GM15510 (cell line): ENCODE measurements around the gene ANO7.

Experiments used
- POLR2A ChIP-seq: IDR thresholded peaks from 3 replicates; pipeline ENCODE4 v1.6.1; 2011; ENCODE audit warnings: borderline replicate concordance; ENCODE audit not compliant: insufficient read length; ENCODE audit errors: extremely low read depth

The ANO7 gene

DNA sequence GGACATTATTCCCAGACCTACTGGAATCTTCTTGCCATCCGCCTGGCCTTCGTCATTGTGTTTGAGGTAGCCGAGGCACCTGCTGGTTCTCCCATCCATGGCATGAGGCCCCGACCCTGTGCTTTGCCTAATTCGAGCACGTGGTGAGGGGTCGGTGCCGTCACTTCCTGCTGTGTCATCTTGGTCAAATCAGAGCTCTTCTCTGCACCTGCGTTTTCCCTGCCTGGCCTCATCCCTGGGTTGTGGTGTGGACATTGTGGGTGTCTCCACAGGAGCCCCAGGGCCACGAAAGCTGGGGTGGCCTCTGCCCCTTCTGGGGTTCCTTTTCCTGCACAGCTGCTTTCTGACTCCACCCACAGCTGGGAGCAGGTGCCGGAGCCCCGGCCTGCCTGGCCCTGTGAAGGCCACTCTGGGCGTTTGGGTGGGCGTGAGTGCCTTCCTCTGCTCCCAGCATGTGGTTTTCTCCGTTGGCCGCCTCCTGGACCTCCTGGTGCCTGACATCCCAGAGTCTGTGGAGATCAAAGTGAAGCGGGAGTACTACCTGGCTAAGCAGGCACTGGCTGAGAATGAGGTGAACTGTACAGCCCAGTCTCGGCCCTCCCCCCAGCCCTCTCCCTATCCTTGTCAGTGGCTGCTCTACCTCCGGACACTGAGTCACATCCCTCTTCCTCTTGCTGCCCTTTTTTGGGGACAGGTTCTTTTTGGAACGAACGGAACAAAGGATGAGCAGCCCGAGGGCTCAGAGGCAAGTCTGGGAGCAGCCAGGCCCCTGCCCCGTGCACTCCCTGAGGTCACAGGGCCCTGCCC is 34.9 kb downstream of the ANO7 start:
- TF ChIP-seq POLR2A = no peak

DNA sequence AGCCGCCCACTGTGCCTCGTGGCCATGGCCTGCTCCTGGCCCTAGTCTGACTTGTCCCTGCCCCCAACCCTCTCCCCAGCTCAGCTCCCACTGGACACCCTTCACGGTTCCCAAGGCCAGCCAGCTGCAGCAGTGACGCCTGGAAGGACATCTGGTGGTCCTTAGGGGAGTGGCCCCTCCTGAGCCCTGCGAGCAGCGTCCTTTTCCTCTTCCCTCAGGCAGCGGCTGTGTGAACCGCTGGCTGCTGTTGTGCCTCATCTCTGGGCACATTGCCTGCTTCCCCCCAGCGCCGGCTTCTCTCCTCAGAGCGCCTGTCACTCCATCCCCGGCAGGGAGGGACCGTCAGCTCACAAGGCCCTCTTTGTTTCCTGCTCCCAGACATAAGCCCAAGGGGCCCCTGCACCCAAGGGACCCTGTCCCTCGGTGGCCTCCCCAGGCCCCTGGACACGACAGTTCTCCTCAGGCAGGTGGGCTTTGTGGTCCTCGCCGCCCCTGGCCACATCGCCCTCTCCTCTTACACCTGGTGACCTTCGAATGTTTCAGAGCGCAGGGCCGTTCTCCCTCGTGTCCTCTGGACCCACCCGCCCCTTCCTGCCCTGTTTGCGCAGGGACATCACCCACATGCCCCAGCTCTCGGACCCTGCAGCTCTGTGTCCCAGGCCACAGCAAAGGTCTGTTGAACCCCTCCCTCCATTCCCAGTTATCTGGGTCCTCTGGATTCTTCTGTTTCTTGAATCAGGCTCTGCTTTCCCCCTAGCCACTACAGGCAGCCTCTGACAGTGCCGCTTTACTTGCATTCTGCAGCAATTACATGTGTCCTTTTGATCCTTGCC is 35.8 kb downstream of the ANO7 start:
- TF ChIP-seq POLR2A = no peak

GRCh38 chr2:241224851-241225438 is 36.5 kb downstream of the ANO7 start:
- TF ChIP-seq POLR2A = no peak

DNA sequence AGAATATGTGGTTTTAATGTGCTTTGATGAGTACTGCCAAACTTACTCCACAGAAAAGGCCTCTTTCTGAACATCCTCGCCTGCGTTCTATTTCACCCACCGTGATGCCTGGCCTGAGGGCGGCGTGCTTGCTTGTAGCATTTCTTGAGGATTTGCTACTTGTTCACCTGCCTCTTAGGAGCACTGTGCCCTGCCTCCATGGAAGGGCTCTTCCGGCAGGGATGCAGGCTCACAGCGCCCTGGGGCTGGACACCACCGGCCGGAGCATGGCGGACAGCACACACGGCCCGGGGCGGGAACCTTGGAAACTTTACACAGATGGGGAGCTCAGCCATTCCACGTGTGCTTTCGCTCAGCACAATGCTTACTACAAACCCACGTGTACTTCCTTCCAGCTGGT is 37.1 kb downstream of the ANO7 start:
- no peak for TF ChIP-seq POLR2A

GRCh38 chr2:241225983-241226382 is 37.5 kb downstream of the ANO7 start:
- no peak for TF ChIP-seq POLR2A

DNA sequence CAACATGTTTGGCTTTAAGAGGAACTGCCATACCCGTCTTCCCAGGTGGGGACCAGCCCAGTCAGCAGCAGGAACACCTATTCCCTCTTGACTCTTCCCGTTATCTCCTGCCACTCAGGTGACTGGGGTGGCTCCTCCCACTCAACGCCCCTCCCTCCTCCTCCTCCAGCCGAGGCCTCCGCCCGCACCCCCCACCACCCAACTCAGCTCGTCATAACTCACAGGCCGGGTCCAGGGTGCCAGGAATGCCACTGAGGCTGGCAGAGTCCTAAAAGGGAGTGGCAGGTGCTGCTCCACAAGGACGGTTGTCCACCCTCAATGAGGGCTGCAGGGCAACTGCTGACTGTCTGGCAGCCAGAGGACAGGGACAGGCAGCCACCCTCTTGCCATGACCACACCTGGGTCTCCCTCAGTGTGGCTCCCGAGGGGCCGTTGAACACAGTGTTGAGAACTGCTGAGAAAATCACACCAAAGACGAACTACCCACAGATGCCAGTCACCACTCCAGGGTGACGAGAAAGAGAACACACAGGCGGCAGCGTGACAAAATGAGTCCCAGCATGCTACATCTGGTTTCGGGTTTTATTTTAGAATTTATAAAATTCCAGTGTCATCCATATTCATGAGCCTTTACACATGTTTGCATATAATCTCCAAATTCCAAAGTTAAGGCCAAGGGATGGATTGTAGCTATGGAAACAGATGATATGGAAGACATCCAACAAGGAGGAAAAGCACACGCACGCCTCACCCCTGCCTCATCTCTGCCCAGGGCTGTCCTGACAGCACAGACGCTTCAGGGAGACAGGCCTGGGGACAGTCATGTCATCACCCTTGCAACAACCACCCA is 38.5 kb downstream of the ANO7 start:
- TF ChIP-seq POLR2A = no peak

DNA sequence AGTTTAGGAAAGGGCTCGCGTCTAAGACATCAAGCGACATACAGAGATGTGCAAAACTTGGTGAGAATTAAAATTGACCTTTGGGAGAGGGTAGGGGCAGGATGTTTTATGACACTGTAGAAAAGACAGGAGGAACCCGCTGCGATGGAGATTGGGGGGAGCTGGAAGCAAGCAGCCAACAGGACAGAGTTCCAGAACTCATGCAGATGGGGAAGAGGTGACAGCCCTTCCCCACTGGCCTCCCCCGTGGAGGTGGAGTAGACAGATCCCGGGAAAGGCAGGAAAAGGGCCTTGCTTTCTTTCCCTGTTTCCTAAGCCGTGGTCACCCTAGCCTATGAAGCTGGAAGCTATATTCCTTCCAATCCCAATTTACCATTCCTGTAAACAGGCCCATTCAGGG is 39.1 kb downstream of the ANO7 start:
- no peak for TF ChIP-seq POLR2A

GRCh38 chr2:241228081-241228859 is 39.8 kb downstream of the ANO7 start:
- no peak for TF ChIP-seq POLR2A

GRCh38 chr2:241228860-241229516 is 40.5 kb downstream of the ANO7 start:
- TF ChIP-seq POLR2A = no peak

DNA sequence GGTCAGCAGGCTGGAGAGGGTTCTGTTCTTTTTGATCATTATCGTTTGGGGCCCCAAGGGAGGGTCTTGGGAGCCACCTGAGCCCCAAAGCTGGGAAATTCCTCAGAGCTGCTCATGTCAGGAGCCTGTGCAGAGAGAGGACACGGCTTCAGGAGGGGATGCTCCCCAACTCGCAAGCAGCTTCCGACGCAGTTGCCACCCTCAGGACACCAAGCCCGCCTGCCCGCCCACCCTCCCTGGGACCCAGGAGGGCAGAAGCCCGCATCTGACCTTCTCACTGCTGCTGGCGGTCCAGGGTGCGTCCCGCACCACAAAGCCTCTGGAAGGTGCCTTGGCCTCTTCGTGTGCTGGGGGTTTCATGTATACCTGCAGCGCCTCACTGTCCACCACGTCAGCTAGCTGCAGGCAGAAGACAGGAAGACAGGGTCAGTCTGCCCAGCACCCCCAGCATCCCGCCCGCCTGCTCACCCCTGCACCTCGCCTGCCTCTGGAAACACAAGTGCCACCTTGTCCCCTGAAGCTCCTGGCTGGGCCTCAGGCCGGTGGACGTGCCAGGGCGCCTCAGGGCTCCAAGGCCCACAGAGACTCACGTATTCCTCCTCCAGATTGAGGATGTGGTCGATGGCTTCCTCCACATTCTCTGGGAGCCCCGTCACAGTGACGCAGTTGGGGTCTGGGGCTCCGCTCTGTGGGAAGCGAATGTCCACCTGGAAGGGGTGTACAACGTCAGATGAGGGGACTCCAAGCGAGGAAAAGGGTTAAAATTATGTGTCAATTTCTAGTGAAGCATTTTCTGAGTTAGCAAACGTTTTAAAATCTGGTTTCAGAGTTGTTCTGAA is 41.3 kb downstream of the ANO7 start:
- TF ChIP-seq POLR2A = no peak

DNA sequence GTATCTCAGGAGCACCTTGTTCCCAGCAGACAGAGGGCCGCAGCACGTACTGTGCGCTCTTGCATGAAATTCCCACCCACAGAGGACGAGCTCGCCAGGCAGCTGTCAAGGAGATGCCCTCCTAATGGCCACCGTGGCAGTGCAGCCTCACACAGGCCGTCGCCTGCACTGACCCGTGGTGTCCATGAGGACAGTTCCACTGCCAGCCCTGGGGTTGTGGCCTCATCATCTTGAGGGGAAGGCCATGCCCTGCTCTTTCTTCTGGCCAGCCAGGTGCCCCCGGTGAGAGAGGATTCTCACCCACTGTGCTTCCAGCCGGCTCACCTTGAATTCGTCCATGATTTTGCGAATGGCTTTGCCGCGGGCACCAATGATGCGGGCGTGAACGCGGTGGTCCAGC is 42.0 kb downstream of the ANO7 start:
- TF ChIP-seq POLR2A = no peak

GRCh38 chr2:241232736-241233575 is 44.5 kb downstream of the ANO7 start:
- TF ChIP-seq POLR2A = no peak

- TF ChIP-seq POLR2A = no peak
Observed at GRCh38 chr2:241234066-241234790, 45.8 kb downstream of the ANO7 start.
